Measurements from ENCODE around the gene FAM221B. TPM values are rescaled to one million over a fixed set of nuclear protein-coding genes. Genes with fewer than 3 reads are reported as not detected.

Gene FAM221B
- total and polyA plus RNA-seq, 2 of the 4 experiments (the other 2 are of a cell fraction): not detected

DNA sequence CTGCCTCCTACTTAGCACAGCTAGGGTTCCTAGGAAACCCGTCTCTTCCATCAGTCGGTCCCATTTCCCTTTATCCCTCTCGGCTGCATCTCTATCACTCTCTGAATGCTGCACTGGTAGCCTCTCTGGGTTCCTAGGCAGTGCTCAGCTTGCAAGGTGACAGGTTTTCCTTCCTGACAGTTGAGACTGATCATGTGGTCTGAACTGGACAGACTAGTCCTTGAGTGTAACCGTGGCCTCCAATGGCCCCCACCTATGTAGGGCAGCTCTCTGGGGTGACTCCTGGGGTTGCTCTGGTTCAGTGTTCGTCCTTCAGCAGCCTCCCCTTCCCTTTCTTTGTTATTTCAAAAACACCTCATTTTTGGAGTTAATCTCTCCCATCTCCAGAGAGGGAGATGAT, 4.3 kb upstream of the FAM221B start:
- no peaks in the 10 kb centered on the region for H3K27me3 ChIP-seq (ENCODE audit: control insufficient read depth, insufficient read depth, low read length)
- H3K4me1 ChIP-seq (ENCODE audit: control insufficient read depth, insufficient read depth, low read length): peaks cover 6% of the 10 kb centered on the region
- H3K18ac ChIP-seq (ENCODE audit: low read depth, low read length): no peak overlapping the region
- DNase-seq: no peak
- peaks cover 12% of the 10 kb centered on the region for H3K9me1 ChIP-seq (ENCODE audit: insufficient read depth, low read length)
- H2AK9ac ChIP-seq (replicated peaks; ENCODE audit: low read depth, low read length, poor library complexity): no peak overlapping the region
- no peak overlapping the region for H3K27ac ChIP-seq (ENCODE audit: insufficient read depth, low read length)
- H3K23ac ChIP-seq (ENCODE audit: low read depth, low read length): no peak overlapping the region
- H2BK5ac ChIP-seq (ENCODE audit: low read depth, low read length, poor library complexity, severe bottlenecking): no peak overlapping the region
- no peaks in the 10 kb centered on the region for H4K20me1 ChIP-seq (ENCODE audit: insufficient read depth, low read length)
- 80% methylated on average over 1 of the region's 5 CpGs; no CpG with 5 or more reads in 1 of the 2 experiments for WGBS, 2 experiments (ENCODE audit: extremely low coverage in 2 of 2, insufficient read length in 1 of 2)
- CTCF ChIA-PET: no interaction called here
- H4K91ac ChIP-seq (ENCODE audit: insufficient read depth, low read depth, low read length): no peak overlapping the region
- no peak overlapping the region for H2BK120ac ChIP-seq (ENCODE audit: low read depth, low read length)
- no peak overlapping the region for H2BK15ac ChIP-seq (ENCODE audit: low read depth, low read length)
- H2BK20ac ChIP-seq (ENCODE audit: low read depth, low read length): no peak overlapping the region
- intact Hi-C loops (cut with micrococcal nuclease) (no loop called here), in situ Hi-C loops (cut with MboI; ENCODE audit: low sequenced_read_pairs) (no loop called here), dilution Hi-C loops (cut with HindIII; ENCODE audit: low sequenced_read_pairs, unreplicated experiment) (no loop called here)
- H4K8ac ChIP-seq (ENCODE audit: low read depth in 2 of 2, low read length in 2 of 2): no peak overlapping the region
- no peak overlapping the region for H3K4ac ChIP-seq (ENCODE audit: low read depth, low read length)
- H3K4me2 ChIP-seq (ENCODE audit: low read depth, low read length): no peak overlapping the region
- TF ChIP-seq ELK1 (IDR thresholded peaks at IDR 0.05; ENCODE audit: borderline replicate concordance, low read depth, low read length): no peak
- no peak for TF ChIP-seq POLR2A (IDR thresholded peaks at IDR 0.05; ENCODE audit: low read depth, low read length)
- TF ChIP-seq, protein P1, sequence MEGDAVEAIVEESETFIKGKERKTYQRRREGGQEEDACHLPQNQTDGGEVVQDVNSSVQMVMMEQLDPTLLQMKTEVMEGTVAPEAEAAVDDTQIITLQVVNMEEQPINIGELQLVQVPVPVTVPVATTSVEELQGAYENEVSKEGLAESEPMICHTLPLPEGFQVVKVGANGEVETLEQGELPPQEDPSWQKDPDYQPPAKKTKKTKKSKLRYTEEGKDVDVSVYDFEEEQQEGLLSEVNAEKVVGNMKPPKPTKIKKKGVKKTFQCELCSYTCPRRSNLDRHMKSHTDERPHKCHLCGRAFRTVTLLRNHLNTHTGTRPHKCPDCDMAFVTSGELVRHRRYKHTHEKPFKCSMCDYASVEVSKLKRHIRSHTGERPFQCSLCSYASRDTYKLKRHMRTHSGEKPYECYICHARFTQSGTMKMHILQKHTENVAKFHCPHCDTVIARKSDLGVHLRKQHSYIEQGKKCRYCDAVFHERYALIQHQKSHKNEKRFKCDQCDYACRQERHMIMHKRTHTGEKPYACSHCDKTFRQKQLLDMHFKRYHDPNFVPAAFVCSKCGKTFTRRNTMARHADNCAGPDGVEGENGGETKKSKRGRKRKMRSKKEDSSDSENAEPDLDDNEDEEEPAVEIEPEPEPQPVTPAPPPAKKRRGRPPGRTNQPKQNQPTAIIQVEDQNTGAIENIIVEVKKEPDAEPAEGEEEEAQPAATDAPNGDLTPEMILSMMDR (conservative IDR thresholded peaks at IDR 0.05; ENCODE audit: low read depth, low read length): no peak
- no peak for TF ChIP-seq RCOR1 (IDR thresholded peaks at IDR 0.05; ENCODE audit: insufficient replicate concordance, low read length)
- no peak for TF ChIP-seq CHD1 (IDR thresholded peaks at IDR 0.05; ENCODE audit: low read depth, low read length)
- TF ChIP-seq FOS (IDR thresholded peaks at IDR 0.05; ENCODE audit: low read depth, low read length): no peak
- H3K36me3 ChIP-seq (ENCODE audit: control insufficient read depth, insufficient read depth, low read length): no peaks in the 10 kb centered on the region
- no TSS peak for BruUV-seq (replicated peaks)
- POLR2A ChIA-PET (ENCODE audit: unreplicated experiment): no interaction called here
- no peak overlapping the region for H2AK5ac ChIP-seq (ENCODE audit: low read depth, low read length)
- no peak overlapping the region for H3K4me3 ChIP-seq (ENCODE audit: insufficient read depth, low read depth, low read length)
- H2AFZ ChIP-seq (replicated peaks; ENCODE audit: low read length, poor library complexity): no peak overlapping the region
- no peak for ATAC-seq (ENCODE audit: low read depth)
- no peak overlapping the region for H4K5ac ChIP-seq (ENCODE audit: low read depth, low read length)
- H3K56ac ChIP-seq (ENCODE audit: extremely low read depth, insufficient read depth, low read length): no peak overlapping the region
- H3K9ac ChIP-seq (ENCODE audit: low read depth, low read length): no peak overlapping the region
- H3K79me1 ChIP-seq (ENCODE audit: low read depth in 1 of 2, low read length in 2 of 2): peaks cover 2 to 18% of the 10 kb centered on the region in 2 experiments; a peak in 3 of 4 replicates
- no peak overlapping the region for H3K14ac ChIP-seq (replicated peaks; ENCODE audit: low read depth, low read length)
- H3K9me3 ChIP-seq (ENCODE audit: control insufficient read depth, insufficient read depth, low read length): no peaks in the 10 kb centered on the region
